Gastrocnemius medialis (tissue), 4 donors: ENCODE results near the gene GRIK3. TPM values are rescaled to one million over a fixed set of nuclear protein-coding genes. Genes with fewer than 3 reads are reported as not detected.

Experiments
- ATAC-seq, 2 donors: fragments of 150-250 bp; one replicate each; pipeline ENCODE4 v1.9.1; 2016
- DNase-seq, 2 donors: peaks; one replicate each; pipeline ENCODE4 v3.0.0-alpha.2; 2019
- H3K27ac ChIP-seq, 4 donors: fragments of 200-600 bp; sonication (generic); 1 replicate in 1 of 4; 2 replicates in 3 of 4; pipeline ENCODE4 v1.5.1; 2016 to 2018; ENCODE audit warnings: mild to moderate bottlenecking in 2 of 4, moderate library complexity in 1 of 4
- H3K27me3 ChIP-seq, 3 donors: fragments of 200-600 bp; sonication (generic) in 2 of 3; 1 replicate in 1 of 3; 2 replicates in 2 of 3; pipeline versions ENCODE4 v1.5.1 to v1.6.0; 2016 to 2019; ENCODE audit warnings: mild to moderate bottlenecking in 1 of 3, moderate library complexity in 1 of 3
- H3K36me3 ChIP-seq, 2 donors: fragments of 200-600 bp; sonication (generic) in 1 of 2; one replicate each; pipeline ENCODE4 v1.5.1; 2017 to 2018
- H3K4me1 ChIP-seq, 2 donors: fragments of 200-600 bp; sonication (generic) in 1 of 2; one replicate each; pipeline ENCODE4 v1.5.1; 2016 to 2017; ENCODE audit warnings: mild to moderate bottlenecking in 2 of 2
- H3K4me3 ChIP-seq, 4 donors: fragments of 200-600 bp; sonication (generic) in 3 of 4; 1 replicate in 1 of 4; 2 replicates in 3 of 4; pipeline ENCODE4 v1.5.1; 2016 to 2019; ENCODE audit warnings: mild to moderate bottlenecking in 2 of 4
- H3K9me3 ChIP-seq, 3 donors: fragments of 200-600 bp; sonication (generic) in 2 of 3; 1 replicate in 1 of 3; 2 replicates in 2 of 3; pipeline ENCODE4 v1.5.1; 2016 to 2019
- CTCF ChIP-seq, 5 experiments: fragments of 450-650 bp in 3 of 5; fragments of 200-600 bp in 2 of 5; sonication (generic) in 2 of 5; IDR thresholded peaks in 4 of 5; conservative IDR thresholded peaks in 1 of 5; 1 replicate in 4 of 5; 2 replicates in 1 of 5; pipeline ENCODE4 v1.5.1; 2016 to 2019; ENCODE audit warnings: antibody characterized with exemption in 5 of 5, mild to moderate bottlenecking in 3 of 5, moderate library complexity in 3 of 5
- POLR2A ChIP-seq, 2 donors: fragments of 450-650 bp; IDR thresholded peaks; one replicate each; pipeline ENCODE4 v1.6.1; 2017; ENCODE audit warnings: antibody characterized with exemption in 2 of 2, mild to moderate bottlenecking in 2 of 2, moderate library complexity in 2 of 2
- in situ Hi-C, 4 donors: fragments of 200-750 bp; cut with MboI; loops; one replicate each; pipeline versions ENCODE4 v1.15.0 to v1.8.0; 2017; ENCODE audit warnings: low sequenced_read_pairs in 4 of 4
- intact Hi-C: fragments of 100-400 bp; cut with DNase I; formaldehyde crosslinking; loops from one replicate; pipeline ENCODE4 v1.15.1; 2023; ENCODE audit warnings: low total_unique reads
- total RNA-seq, 4 donors: library from RNA; depleted of rRNA; stranded (reverse); fragments of >200 nt; gene quantifications; one replicate each; pipeline versions ENCODE4 v1.1.0 to v1.2.3, GENCODE V29; 2016

GRIK3 gene
- total RNA-seq, 4 donors from 2014 or later: 0.13 to 0.22 (median 0.13) TPM; not detected in 1

GRCh38 chr1:36866169-36866814 lies 168.0 kb downstream of the GRIK3 start:
- peaks cover 0 to 5% (median 0%) of the 10 kb centered on the region in 3 donors for H3K27me3 ChIP-seq
- H3K27ac ChIP-seq: no peak overlapping the region

GRCh38 chr1:36865602-36865900 lies 168.8 kb downstream of the GRIK3 start:
- ATAC-seq (no peak), DNase-seq (no peak)
- no peaks in the 10 kb centered on the region for H3K4me1 ChIP-seq
- in situ Hi-C loops (no loop called here), intact Hi-C loops (no loop called here)
- TF ChIP-seq POLR2A (IDR thresholded peaks at IDR 0.05) (no peak), CTCF (IDR thresholded peaks at IDR 0.05 in 4 of 5, conservative IDR thresholded peaks at IDR 0.05 in 1 of 5) (no peak)
- H3K4me3 ChIP-seq: no peak overlapping the region
- no peaks in the 10 kb centered on the region for H3K9me3 ChIP-seq
- no peak overlapping the region for H3K27ac ChIP-seq
- peaks cover 0 to 6% (median 0%) of the 10 kb centered on the region in 3 donors for H3K27me3 ChIP-seq
- no peaks in the 10 kb centered on the region for H3K36me3 ChIP-seq

More at GRCh38 chr1:36866169-36866814, 168.0 kb downstream of the GRIK3 start:
- H3K36me3 ChIP-seq: no peaks in the 10 kb centered on the region
- in situ Hi-C loops: no loop called here
- no peak for ATAC-seq
- H3K4me1 ChIP-seq: no peaks in the 10 kb centered on the region
- intact Hi-C loops: no loop called here
- no peak for TF ChIP-seq CTCF (IDR thresholded peaks at IDR 0.05 in 4 of 5, conservative IDR thresholded peaks at IDR 0.05 in 1 of 5)
- no peak for TF ChIP-seq POLR2A (IDR thresholded peaks at IDR 0.05)
- no peaks in the 10 kb centered on the region for H3K9me3 ChIP-seq
- DNase-seq: no peak
- no peak overlapping the region for H3K4me3 ChIP-seq

- ATAC-seq (no peak), DNase-seq (no peak)
- H3K4me3 ChIP-seq: no peak overlapping the region
- in situ Hi-C loops (no loop called here), intact Hi-C loops (no loop called here)
- no peaks in the 10 kb centered on the region for H3K4me1 ChIP-seq
- no peak for TF ChIP-seq CTCF (IDR thresholded peaks at IDR 0.05 in 4 of 5, conservative IDR thresholded peaks at IDR 0.05 in 1 of 5)
- no peak for TF ChIP-seq POLR2A (IDR thresholded peaks at IDR 0.05)
- no peaks in the 10 kb centered on the region for H3K36me3 ChIP-seq
- H3K9me3 ChIP-seq: no peaks in the 10 kb centered on the region
- no peak overlapping the region for H3K27ac ChIP-seq
- peaks cover 0 to 10% (median 0%) of the 10 kb centered on the region in 3 donors for H3K27me3 ChIP-seq
Observed at GRCh38 chr1:36864823-36865601, 169.3 kb downstream of the GRIK3 start.

- TF ChIP-seq POLR2A (IDR thresholded peaks at IDR 0.05): no peak
- TF ChIP-seq CTCF (IDR thresholded peaks at IDR 0.05 in 4 of 5, conservative IDR thresholded peaks at IDR 0.05 in 1 of 5): no peak
- ATAC-seq (no peak), DNase-seq (no peak)
- H3K4me1 ChIP-seq: no peaks in the 10 kb centered on the region
- intact Hi-C loops (no loop called here), in situ Hi-C loops (no loop called here)
- H3K27ac ChIP-seq: no peak overlapping the region
- H3K9me3 ChIP-seq: no peaks in the 10 kb centered on the region
- peaks cover 0 to 10% (median 0%) of the 10 kb centered on the region in 3 donors for H3K27me3 ChIP-seq
- H3K36me3 ChIP-seq: no peaks in the 10 kb centered on the region
- H3K4me3 ChIP-seq: no peak overlapping the region
Observed at GRCh38 chr1:36864182-36864822, 170.0 kb downstream of the GRIK3 start.
